HFFc6 (cell line): ENCODE results near the gene UCN. TPM values are rescaled to one million over a fixed set of nuclear protein-coding genes. Genes with fewer than 3 reads are reported as not detected.
"Not testable (repeated sequence)": the region's sequence is repeated elsewhere in the genome, so short reads cannot be mapped to it uniquely, and the experiment has no call there.

ENCODE experiments used
- DNase-seq: peaks from one replicate; pipeline ENCODE4 v3.0.0-alpha.2; 2018
- H3K27ac Mint-ChIP-seq: 2 replicates; pipeline ENCODE4 v1.8.0; 2020; ENCODE audit warnings: mild to moderate bottlenecking, mixed read lengths
- H3K27me3 Mint-ChIP-seq: 2 replicates; pipeline ENCODE4 v1.8.0; 2021; ENCODE audit warnings: mild to moderate bottlenecking, moderate library complexity, mixed read lengths; ENCODE audit not compliant: insufficient read depth
- H3K36me3 Mint-ChIP-seq: 2 replicates; pipeline ENCODE4 v1.8.0; 2021; ENCODE audit warnings: low read depth, mixed read lengths
- H3K4me1 Mint-ChIP-seq: 2 replicates; pipeline ENCODE4 v1.8.0; 2020; ENCODE audit warnings: low read depth, mixed read lengths
- H3K4me3 Mint-ChIP-seq: 2 replicates; pipeline ENCODE4 v1.8.0; 2020; ENCODE audit warnings: mild to moderate bottlenecking, moderate library complexity, mixed read lengths
- H3K9me3 Mint-ChIP-seq: 2 replicates; pipeline ENCODE4 v1.8.0; 2020; ENCODE audit warnings: mild to moderate bottlenecking, mixed read lengths
- total RNA-seq, 6 experiments: library from RNA; stranded (reverse); fragmentation: NEBNext Ultra II Directional; extraction: Animal tissue kit (Norgen Biotek cat#: 25700); gene quantifications; 2 replicates in 1 of 6; 3 replicates in 5 of 6; pipeline ENCODE4 v1.2.3, GENCODE V29; 2021
- TF ChIP-seq, protein P1 (sequence below): fragments of 200-600 bp; sonication (generic); IDR thresholded peaks from 2 replicates; pipeline ENCODE4 v1.5.0; 2021; ENCODE audit warnings: antibody characterized with exemption, mild to moderate bottlenecking

The UCN gene
- total RNA-seq, 6 experiments from 2014 or later, result 0.46 to 0.88 (median 0.73) TPM

DNA sequence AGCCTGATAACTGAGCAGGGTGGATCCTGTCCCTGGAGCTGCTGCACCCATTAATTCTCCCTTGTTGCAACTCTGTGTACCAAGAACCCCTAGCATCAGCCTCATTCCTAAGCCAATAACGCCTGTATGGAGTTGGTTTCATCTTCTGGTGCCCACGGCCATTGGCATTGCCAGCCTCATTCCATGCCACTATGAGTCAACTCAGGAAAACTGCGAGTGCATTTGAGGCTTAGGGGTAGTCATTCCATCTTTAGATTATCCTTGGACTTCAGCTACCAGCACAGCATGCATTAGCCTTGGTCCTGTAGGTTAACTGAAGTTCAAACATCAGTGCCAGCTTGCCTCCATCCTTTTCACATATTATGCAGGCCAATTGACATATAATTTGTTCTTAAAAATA, 27.4 kb downstream of the UCN start:
- Mint-ChIP-seq H3K36me3 (no peaks in the 10 kb centered on the region), H3K27me3 (peaks cover 20% of the 10 kb centered on the region), H3K27ac (no peak overlapping the region), H3K4me1 (peaks cover 43% of the 10 kb centered on the region), H3K9me3 (no peaks in the 10 kb centered on the region), H3K4me3 (no peak overlapping the region)
- no peak for DNase-seq
- TF ChIP-seq, protein P1, sequence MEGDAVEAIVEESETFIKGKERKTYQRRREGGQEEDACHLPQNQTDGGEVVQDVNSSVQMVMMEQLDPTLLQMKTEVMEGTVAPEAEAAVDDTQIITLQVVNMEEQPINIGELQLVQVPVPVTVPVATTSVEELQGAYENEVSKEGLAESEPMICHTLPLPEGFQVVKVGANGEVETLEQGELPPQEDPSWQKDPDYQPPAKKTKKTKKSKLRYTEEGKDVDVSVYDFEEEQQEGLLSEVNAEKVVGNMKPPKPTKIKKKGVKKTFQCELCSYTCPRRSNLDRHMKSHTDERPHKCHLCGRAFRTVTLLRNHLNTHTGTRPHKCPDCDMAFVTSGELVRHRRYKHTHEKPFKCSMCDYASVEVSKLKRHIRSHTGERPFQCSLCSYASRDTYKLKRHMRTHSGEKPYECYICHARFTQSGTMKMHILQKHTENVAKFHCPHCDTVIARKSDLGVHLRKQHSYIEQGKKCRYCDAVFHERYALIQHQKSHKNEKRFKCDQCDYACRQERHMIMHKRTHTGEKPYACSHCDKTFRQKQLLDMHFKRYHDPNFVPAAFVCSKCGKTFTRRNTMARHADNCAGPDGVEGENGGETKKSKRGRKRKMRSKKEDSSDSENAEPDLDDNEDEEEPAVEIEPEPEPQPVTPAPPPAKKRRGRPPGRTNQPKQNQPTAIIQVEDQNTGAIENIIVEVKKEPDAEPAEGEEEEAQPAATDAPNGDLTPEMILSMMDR, result no peak

DNA sequence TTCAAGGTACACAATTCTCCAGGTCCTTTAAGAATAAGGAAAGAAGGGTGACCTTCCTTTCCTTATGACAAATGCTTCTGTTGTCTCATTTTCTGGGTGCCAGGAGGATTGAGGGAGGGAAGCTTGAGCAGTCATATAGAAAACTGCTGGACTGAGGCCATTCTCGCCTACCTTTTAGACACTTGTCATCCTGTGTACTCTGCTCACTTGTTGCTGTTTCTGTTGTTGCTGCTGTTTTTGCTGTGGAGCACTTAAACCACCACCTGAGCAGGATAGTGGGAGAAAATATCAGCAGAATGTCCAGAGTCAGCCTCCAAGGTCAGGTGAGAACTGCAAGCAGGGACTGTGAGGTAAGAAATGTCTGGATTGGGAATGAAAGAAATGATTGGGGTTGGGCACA, 30.2 kb downstream of the UCN start:
- H3K4me1 Mint-ChIP-seq, result peaks cover 49% of the 10 kb centered on the region
- no peak overlapping the region for H3K27ac Mint-ChIP-seq
- no peaks in the 10 kb centered on the region for H3K36me3 Mint-ChIP-seq
- no peaks in the 10 kb centered on the region for H3K9me3 Mint-ChIP-seq
- peaks cover 13% of the 10 kb centered on the region for H3K27me3 Mint-ChIP-seq
- H3K4me3 Mint-ChIP-seq, result no peak overlapping the region
- no peak for DNase-seq
- TF ChIP-seq, protein P1, result no peak

DNA sequence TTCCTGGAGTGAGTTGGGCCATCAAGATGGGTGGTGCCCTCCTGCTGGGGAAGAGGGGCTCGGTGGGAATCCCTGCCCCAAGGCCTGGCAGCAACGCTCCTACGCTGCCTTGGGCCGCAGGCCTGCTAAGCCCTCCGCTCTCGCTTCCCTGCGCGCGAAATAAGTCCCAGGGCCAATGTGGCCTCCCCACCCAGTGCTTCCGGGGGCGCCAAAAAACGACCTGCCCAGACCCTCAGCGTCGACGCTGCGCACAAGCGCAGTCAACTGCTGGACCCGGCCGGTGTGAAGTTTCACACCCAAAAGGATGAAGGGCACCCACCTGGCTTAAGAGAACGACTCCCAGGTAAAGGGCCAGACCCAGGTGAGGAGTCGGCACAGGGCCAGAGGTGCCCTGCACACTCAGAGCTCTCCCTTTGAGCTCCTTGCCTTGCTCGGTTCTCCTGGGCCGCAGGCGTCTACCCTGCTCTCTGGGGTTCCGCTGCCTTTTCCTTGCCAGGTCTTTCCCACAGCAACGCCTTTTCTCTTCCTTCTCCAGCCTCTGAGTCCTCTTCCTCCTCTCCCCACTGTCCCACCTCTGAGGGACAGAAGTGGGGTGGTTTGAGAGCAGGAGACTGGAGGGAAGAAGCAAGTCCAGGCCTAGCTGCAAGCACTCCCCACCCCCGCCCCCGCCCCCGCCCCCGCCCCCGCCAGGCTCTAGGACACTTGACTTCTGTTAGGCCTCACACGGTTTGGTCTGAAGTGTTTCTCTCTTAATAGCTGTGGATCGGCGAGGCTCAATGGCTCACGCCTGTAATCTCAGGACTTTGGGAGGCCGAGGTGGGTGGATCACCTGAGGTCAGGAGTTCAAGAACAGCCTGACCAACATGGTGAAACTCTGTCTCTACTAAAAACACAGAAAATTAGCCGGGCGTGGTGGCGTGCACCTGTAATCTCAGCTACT, 32.8 kb downstream of the UCN start, which contains the start of gene DNAJC5G:
TSS of gene DNAJC5G (plus strand) at position 223 of the 940 bp plus-strand sequence. CDS start 1,296 bp downstream, outside the sequence.
- TF ChIP-seq, protein P1, result no peak
- H3K27me3 Mint-ChIP-seq, result peaks cover 12% of the 10 kb centered on the region
- no peak within 1 kb of the TSS for H3K4me3 Mint-ChIP-seq
- H3K9me3 Mint-ChIP-seq, result no peaks in the 10 kb centered on the region
- no peak within 1 kb of the TSS for H3K27ac Mint-ChIP-seq
- DNase-seq, result no peak
- peaks cover 26% of the 10 kb centered on the region for H3K4me1 Mint-ChIP-seq
- no peaks in the 10 kb centered on the region for H3K36me3 Mint-ChIP-seq

DNA sequence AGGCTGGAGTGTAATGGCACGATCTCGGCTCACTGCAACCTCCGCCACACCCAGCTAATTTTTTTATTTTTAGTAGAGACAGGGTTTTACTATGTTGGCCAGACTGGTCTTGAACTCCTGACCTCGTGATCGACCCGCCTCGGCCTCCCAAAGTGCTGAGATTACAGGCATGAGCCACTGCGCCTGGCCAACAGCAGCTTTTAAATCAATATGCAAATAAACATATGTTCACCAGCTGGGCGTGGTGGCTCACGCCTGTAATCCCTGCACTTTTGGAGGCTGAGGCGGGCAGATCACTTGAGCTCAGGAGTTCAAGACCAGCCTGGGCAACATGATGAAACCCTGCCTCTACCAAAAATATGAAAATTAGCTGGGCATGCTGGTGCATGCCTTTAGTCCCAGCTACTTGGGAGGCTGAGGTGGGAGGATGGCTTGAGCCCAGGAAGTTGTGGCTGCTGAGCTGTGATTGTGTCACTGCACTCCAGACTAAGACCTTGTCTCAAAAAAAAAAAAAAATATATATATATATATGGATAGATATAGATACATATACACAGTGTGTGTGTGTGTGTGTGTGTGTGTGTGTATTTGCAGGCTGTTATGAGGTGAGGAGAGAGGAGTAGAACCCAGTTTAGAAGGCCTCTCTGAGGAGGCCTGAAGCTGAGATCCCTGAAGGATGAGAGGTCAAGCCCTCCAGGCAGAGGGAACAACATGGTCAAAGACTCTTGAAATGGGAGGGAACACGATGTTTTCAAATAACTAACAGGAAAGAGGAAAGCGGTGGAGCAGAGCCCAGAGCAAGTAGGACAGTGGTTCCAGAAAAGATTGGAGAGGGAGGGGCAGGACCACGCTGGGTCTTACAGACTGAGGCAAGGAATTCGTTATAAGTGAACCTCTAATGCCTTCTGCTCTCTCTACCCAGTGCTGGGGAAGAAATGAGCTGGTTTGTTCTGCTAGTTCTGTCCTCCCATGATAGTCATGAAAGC, 35.4 kb downstream of the UCN start:
- H3K27ac Mint-ChIP-seq, H3K9me3 Mint-ChIP-seq, H3K4me3 Mint-ChIP-seq, H3K36me3 Mint-ChIP-seq, DNase-seq: not testable (repeated sequence)
- peaks cover 16% of the 10 kb centered on the region for H3K4me1 Mint-ChIP-seq
- peaks cover 12% of the 10 kb centered on the region for H3K27me3 Mint-ChIP-seq

DNA sequence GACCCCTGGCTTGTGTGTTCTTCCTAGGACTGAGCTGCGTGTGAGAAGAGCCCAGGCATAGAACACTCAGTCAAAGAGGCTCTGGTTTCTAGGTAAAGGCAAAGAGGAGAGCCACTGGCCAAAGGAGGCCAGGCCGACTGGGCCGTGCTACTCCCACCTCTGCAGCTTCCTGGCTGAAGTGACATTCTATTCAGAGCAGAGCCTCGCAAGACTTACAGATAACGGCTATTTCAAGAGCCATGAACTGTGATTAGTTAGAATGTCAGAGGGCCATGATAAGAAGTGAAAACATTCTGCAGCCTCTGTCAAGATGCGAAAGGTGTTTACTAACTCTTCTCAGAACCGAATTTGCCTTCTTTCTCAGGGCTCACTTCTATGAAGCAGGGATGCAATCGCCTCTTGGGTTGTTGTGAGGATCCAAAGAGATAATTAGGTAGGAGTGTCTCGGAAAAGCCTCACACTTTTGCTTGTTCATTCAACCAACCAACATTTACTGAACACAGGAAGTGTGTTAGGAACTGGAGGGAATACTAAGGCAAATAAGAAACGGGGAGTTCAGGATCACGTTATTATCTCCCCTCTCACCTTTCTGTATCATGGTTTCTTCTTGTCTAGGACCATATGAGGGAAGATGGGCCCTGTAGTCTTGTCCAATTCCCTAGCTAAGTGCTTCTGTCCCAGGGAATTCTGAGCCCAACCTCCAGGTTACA, 36.5 kb downstream of the UCN start:
- TF ChIP-seq, protein P1, result no peak
- Mint-ChIP-seq H3K36me3 (no peaks in the 10 kb centered on the region), H3K4me3 (no peak overlapping the region), H3K9me3 (no peaks in the 10 kb centered on the region), H3K4me1 (peaks cover 16% of the 10 kb centered on the region), H3K27me3 (peaks cover 12% of the 10 kb centered on the region), H3K27ac (no peak overlapping the region)
- no peak for DNase-seq
